Measurements from ENCODE around the gene LAMA3. TPM values are rescaled to one million over a fixed set of nuclear protein-coding genes. Genes with fewer than 3 reads are reported as not detected.

The LAMA3 gene
- total RNA-seq, 2 donors from 2014 or later: 0.07 TPM; not detected in 1

DNA sequence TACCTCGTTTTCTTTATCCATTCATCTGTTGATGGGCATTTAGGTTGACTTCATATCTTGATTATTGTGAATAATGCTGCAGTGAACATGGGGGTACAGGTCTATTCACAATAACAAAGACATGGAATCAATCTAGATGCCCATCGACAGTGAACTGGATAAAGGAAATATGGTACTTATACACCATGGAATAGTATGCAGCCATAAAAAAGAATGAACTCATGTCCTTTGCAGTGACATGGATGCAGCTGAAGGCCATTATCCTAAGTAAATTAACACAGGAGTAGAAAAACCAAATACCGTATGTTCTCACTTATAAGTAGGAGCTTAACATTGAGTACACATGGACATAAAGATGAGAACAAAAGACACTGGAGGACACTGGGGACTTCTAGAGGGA, 111.6 kb downstream of the LAMA3 start:
- Mint-ChIP-seq H3K27ac (no peak overlapping the region), H3K4me1 (peaks cover 2% of the 10 kb centered on the region), H3K4me3 (no peak overlapping the region), H3K27me3 (peaks cover 39% of the 10 kb centered on the region), H3K36me3 (ENCODE audit: low read depth) (peaks cover 2% of the 10 kb centered on the region)
- no peaks in the 10 kb centered on the region for H3K9me3 ChIP-seq (ENCODE audit: control insufficient read depth, low read length, poor library complexity, severe bottlenecking)
- ATAC-seq (no peak), DNase-seq (no peak)

DNA sequence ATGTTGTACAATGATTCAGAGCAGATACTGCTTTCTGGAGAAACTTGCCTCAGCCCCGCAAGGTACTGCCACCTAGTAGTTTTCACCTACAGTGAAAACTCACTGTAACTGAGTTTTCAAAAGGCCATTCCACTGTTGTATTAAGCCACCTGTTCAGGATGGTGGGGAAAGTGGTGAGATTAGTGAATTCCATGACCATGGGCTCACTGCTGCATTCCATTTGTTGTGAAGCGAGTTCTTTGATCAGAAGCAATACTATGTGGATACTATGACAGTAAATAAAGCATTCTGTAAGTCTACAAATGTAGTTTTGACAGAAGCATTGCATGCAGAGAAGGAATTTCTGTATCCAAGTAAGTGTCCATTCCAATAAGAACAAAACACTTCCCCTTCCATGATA, 113.6 kb downstream of the LAMA3 start:
- peaks cover 39% of the 10 kb centered on the region for H3K27me3 Mint-ChIP-seq
- ATAC-seq: no peak

DNA sequence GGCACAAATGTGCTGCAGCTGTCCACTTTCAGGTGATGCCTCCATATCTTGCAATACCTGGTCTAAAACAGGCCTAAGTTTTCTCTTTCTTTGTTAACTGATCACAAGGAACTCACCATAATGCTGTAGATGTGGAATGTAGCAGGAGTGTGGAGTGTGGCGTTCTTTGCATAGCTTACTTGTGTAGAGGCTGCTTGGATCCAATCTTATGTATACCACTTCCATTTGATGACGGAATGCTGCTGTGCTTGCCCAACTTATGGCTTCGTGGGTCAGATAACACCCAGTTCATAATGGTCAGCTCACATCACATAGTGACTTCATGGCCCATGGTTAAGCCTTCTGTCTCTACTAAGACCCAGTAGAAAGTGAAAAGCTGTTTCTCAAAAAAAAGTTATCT, 114.5 kb downstream of the LAMA3 start:
- H3K4me3 Mint-ChIP-seq: no peak overlapping the region
- no peak for DNase-seq
- ATAC-seq: no peak
- H3K27ac Mint-ChIP-seq: no peak overlapping the region
- peaks cover 30% of the 10 kb centered on the region for H3K27me3 Mint-ChIP-seq
- H3K9me3 ChIP-seq (ENCODE audit: control insufficient read depth, low read length, poor library complexity, severe bottlenecking): no peaks in the 10 kb centered on the region
- H3K36me3 Mint-ChIP-seq (ENCODE audit: low read depth): no peaks in the 10 kb centered on the region
- H3K4me1 Mint-ChIP-seq: no peaks in the 10 kb centered on the region

More for the DNA sequence above, 113.6 kb downstream of the LAMA3 start:
- no peak overlapping the region for H3K4me3 Mint-ChIP-seq
- no peaks in the 10 kb centered on the region for H3K9me3 ChIP-seq (ENCODE audit: control insufficient read depth, low read length, poor library complexity, severe bottlenecking)
- H3K36me3 Mint-ChIP-seq (ENCODE audit: low read depth): peaks cover 2% of the 10 kb centered on the region
- DNase-seq: no peak
- H3K27ac Mint-ChIP-seq: no peak overlapping the region
- H3K4me1 Mint-ChIP-seq: peaks cover 2% of the 10 kb centered on the region

DNA sequence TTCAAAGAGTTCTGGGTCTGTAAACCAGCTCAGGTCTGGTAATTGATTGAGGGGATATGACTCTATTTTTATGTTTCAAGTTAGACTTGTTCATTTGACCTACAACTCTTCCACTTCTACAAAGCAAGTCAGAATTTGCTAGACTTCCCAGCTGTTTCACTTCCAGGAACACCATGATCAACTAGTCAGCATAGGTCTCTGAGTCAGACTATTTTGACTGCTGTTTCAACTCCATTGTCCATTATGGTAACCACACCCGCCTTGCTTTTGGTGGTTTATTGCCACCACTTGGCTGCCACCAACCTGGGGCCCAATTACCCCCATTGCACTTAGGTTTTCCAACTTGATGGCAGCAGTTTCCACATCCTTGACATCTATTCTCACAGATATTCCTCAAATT, 116.6 kb downstream of the LAMA3 start:
- H3K27ac Mint-ChIP-seq: no peak overlapping the region
- no peaks in the 10 kb centered on the region for H3K36me3 Mint-ChIP-seq (ENCODE audit: low read depth)
- H3K27me3 Mint-ChIP-seq: peaks cover 19% of the 10 kb centered on the region
- no peaks in the 10 kb centered on the region for H3K9me3 ChIP-seq (ENCODE audit: control insufficient read depth, low read length, poor library complexity, severe bottlenecking)
- no peak overlapping the region for H3K4me3 Mint-ChIP-seq
- peaks cover 4% of the 10 kb centered on the region for H3K4me1 Mint-ChIP-seq
- ATAC-seq: no peak
- DNase-seq: no peak

GRCh38 chr18:23809415-23809814, 120.2 kb downstream of the LAMA3 start:
- no peaks in the 10 kb centered on the region for H3K9me3 ChIP-seq (ENCODE audit: control insufficient read depth, low read length, poor library complexity, severe bottlenecking)
- Mint-ChIP-seq H3K27me3 (peaks cover 10% of the 10 kb centered on the region), H3K4me1 (peaks cover 8% of the 10 kb centered on the region), H3K27ac (peak overlapping the region; percentile 32), H3K4me3 (no peak overlapping the region), H3K36me3 (ENCODE audit: low read depth) (no peaks in the 10 kb centered on the region)
- no peak for ATAC-seq
- no peak for DNase-seq

DNA sequence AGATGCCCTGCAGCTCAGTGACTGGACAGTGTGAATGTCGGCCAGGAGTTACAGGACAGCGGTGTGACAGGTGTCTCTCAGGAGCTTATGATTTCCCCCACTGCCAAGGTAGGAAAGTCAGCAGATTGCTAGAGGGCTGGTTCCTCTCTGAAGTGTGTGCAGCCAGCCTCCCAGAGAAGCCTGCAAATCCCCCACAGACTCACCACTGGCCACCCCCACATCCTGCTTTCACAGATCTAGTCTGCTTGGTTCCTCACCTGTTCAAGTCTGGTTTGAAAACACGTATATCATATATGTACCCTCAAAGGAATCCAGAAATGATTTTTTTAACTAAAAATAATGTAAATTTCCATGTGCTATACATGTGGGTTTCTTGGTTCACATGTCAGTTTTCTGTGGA, 121.1 kb downstream of the LAMA3 start:
- H3K9me3 ChIP-seq (ENCODE audit: control insufficient read depth, low read length, poor library complexity, severe bottlenecking): no peaks in the 10 kb centered on the region
- Mint-ChIP-seq H3K4me1 (peaks cover 8% of the 10 kb centered on the region), H3K27ac (no peak overlapping the region), H3K27me3 (peaks cover 10% of the 10 kb centered on the region), H3K4me3 (no peak overlapping the region), H3K36me3 (ENCODE audit: low read depth) (no peaks in the 10 kb centered on the region)
- ATAC-seq: peak; percentile 80
- no peak for DNase-seq

- ATAC-seq: no peak
- Mint-ChIP-seq H3K4me1 (peaks cover 8% of the 10 kb centered on the region), H3K36me3 (ENCODE audit: low read depth) (no peaks in the 10 kb centered on the region), H3K4me3 (no peak overlapping the region), H3K27me3 (peaks cover 10% of the 10 kb centered on the region), H3K27ac (no peak overlapping the region)
- H3K9me3 ChIP-seq (ENCODE audit: control insufficient read depth, low read length, poor library complexity, severe bottlenecking): no peaks in the 10 kb centered on the region
- no peak for DNase-seq
Observed at GRCh38 chr18:23811176-23811575, 121.9 kb downstream of the LAMA3 start.

- H3K36me3 Mint-ChIP-seq (ENCODE audit: low read depth): no peaks in the 10 kb centered on the region
Observed at GRCh38 chr18:23812546-23813440, 123.5 kb downstream of the LAMA3 start.

GRCh38 chr18:23814991-23815614, 125.8 kb downstream of the LAMA3 start:
- peaks cover 10% of the 10 kb centered on the region for H3K27me3 Mint-ChIP-seq
- H3K4me1 Mint-ChIP-seq: peaks cover 7% of the 10 kb centered on the region
- ATAC-seq: no peak
- H3K36me3 Mint-ChIP-seq (ENCODE audit: low read depth): no peaks in the 10 kb centered on the region
- no peak for DNase-seq
- no peaks in the 10 kb centered on the region for H3K9me3 ChIP-seq (ENCODE audit: control insufficient read depth, low read length, poor library complexity, severe bottlenecking)
- no peak overlapping the region for H3K27ac Mint-ChIP-seq
- H3K4me3 Mint-ChIP-seq: no peak overlapping the region

More at GRCh38 chr18:23812546-23813440, 123.5 kb downstream of the LAMA3 start:
- peaks cover 16% of the 10 kb centered on the region for H3K27me3 Mint-ChIP-seq
- H3K4me1 Mint-ChIP-seq: peaks cover 8% of the 10 kb centered on the region
- no peak overlapping the region for H3K27ac Mint-ChIP-seq
- no peak overlapping the region for H3K4me3 Mint-ChIP-seq
- no peaks in the 10 kb centered on the region for H3K9me3 ChIP-seq (ENCODE audit: control insufficient read depth, low read length, poor library complexity, severe bottlenecking)
- DNase-seq: no peak
- ATAC-seq: peak; percentile 61

DNA sequence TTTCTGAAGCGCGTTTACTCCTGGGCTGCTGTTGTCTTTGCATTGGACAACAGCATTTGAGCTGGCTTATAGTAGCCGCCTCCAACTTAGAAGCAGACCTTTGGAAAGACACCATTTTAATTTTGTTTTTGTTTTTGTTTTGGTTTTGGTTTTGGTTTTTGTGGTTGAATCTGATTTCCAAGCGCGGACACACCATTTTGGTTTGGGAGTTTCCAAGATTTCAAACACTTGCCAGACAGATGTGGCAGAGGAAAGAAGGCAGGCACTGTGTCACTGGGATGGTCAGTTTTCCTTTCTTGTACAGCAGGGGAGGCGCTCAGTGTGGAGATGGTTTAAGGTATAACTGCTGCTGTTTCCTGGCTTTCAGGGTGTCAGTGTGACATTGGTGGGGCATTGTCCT, 126.8 kb downstream of the LAMA3 start:
- Mint-ChIP-seq H3K27ac (peak overlapping the region; percentile 16), H3K36me3 (ENCODE audit: low read depth) (no peaks in the 10 kb centered on the region), H3K4me3 (no peak overlapping the region), H3K4me1 (peaks cover 4% of the 10 kb centered on the region), H3K27me3 (peaks cover 16% of the 10 kb centered on the region)
- H3K9me3 ChIP-seq (ENCODE audit: control insufficient read depth, low read length, poor library complexity, severe bottlenecking): no peaks in the 10 kb centered on the region
- no peak for ATAC-seq
- DNase-seq: no peak

- Mint-ChIP-seq H3K27me3 (peaks cover 19% of the 10 kb centered on the region), H3K4me1 (no peaks in the 10 kb centered on the region), H3K4me3 (no peak overlapping the region), H3K36me3 (ENCODE audit: low read depth) (no peaks in the 10 kb centered on the region), H3K27ac (peak overlapping the region; percentile 16)
- DNase-seq (no peak), ATAC-seq (no peak)
- H3K9me3 ChIP-seq (ENCODE audit: control insufficient read depth, low read length, poor library complexity, severe bottlenecking): no peaks in the 10 kb centered on the region
Observed at GRCh38 chr18:23816740-23817139, 127.5 kb downstream of the LAMA3 start.

DNA sequence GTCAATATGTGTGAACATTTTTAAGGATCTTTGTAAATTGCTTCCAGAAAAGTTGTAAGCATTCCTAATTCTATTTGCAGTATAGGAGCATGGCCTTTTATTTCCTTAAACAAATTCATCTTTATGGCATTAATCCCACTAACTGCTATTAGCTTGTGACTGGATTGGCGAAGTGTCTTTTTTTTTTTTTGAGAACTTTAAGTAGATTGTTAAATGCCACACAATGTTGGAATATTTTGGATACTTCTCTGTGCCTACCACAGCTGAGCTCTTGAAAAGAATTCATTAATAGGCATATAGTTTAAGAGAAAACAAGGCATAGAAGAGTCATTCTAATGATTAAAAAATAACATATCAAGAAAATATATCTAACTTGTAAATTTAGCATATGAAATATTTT, 129.7 kb downstream of the LAMA3 start:
- ATAC-seq (no peak), DNase-seq (no peak)
- Mint-ChIP-seq H3K27me3 (peaks cover 28% of the 10 kb centered on the region), H3K27ac (no peak overlapping the region), H3K36me3 (ENCODE audit: low read depth) (no peaks in the 10 kb centered on the region), H3K4me1 (no peaks in the 10 kb centered on the region), H3K4me3 (no peak overlapping the region)
- no peaks in the 10 kb centered on the region for H3K9me3 ChIP-seq (ENCODE audit: control insufficient read depth, low read length, poor library complexity, severe bottlenecking)

DNA sequence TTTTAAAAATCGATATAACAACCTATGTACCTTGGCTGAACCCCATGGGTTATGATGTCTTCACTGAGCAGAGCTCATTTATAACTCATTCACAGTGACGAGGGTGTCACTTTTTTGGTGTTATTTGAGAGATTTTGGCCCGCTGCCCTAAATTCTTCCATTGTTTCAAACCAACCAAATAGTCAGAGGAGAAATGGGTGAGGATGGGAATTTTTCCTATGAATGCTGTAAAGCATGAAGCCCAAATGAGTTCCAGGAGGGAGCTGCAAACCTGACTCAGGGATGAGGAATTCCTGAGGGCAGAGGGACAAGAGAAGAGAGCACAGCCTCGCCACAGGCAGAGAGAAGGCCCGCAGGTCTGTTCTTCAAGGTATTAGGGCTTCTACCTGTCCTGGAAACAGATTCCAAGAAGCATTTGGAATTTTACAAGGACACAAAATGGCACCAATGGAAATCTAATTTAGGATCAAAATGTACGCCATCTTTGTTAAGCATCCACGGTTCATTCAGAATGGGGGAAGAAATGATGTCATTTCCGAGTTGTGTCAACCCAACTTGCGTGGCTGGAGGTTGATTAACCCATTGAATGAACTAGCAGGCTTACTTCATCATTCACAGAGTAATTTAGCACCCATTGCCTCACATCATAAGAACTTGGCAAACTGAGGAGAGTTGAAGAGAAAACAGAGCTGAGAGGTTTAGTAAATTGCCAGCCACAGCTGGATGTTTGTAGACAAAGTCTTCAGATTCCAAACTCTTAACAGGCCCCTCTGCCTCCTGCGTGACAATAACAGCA, 133.5 kb downstream of the LAMA3 start:
- Mint-ChIP-seq H3K4me3 (no peak overlapping the region), H3K27ac (no peak overlapping the region), H3K36me3 (ENCODE audit: low read depth) (no peaks in the 10 kb centered on the region), H3K27me3 (peaks cover 23% of the 10 kb centered on the region), H3K4me1 (peaks cover 8% of the 10 kb centered on the region)
- ATAC-seq (no peak), DNase-seq (no peak)
- H3K9me3 ChIP-seq (ENCODE audit: control insufficient read depth, low read length, poor library complexity, severe bottlenecking): no peaks in the 10 kb centered on the region

Measured in T-helper 17 cell (primary cell).